Measurements from ENCODE around the gene UBASH3B. TPM values are rescaled to one million over a fixed set of nuclear protein-coding genes. Genes with fewer than 3 reads are reported as not detected.

Gene UBASH3B
- total and polyA plus RNA-seq, 2 donors (not counting 1 experiment from before 2014, with no cell fraction given), result 13.1 to 44.4 TPM

- TF ChIP-seq EZH2 (IDR thresholded peaks at IDR 0.05; ENCODE audit: low read length, missing control alignments) (no peak), CTCF (conservative IDR thresholded peaks at IDR 0.05 in 1 of 2, IDR thresholded peaks at IDR 0.05 in 1 of 2; ENCODE audit: low read depth in 1 of 2, low read length in 2 of 2) (no peak)
- Histone ChIP-seq H3K9me3 (ENCODE audit: control insufficient read depth, insufficient read depth, low read depth, low read length) (no peaks in the 10 kb centered on the region), H2AFZ (ENCODE audit: low read length) (no peak overlapping the region), H3K4me3 (replicated peaks in 1 of 4; ENCODE audit: control extremely low read depth in 1 of 4, insufficient read depth in 1 of 4, low read depth in 3 of 4, low read length in 4 of 4) (no peak overlapping the region), H3K36me3 (ENCODE audit: control insufficient read depth, insufficient read depth, low read length) (no peaks in the 10 kb centered on the region), H3K4me2 (ENCODE audit: extremely low read depth, insufficient read depth, low read length) (no peak overlapping the region), H3K27me3 (ENCODE audit: control insufficient read depth, insufficient read depth, low read length) (no peaks in the 10 kb centered on the region), H3K27ac (ENCODE audit: insufficient read depth, low read length) (no peak overlapping the region), H4K20me1 (ENCODE audit: control insufficient read depth, extremely low read depth, insufficient read depth, low read length) (no peaks in the 10 kb centered on the region), H3K79me2 (ENCODE audit: control insufficient read depth, insufficient read depth, low read length) (peaks cover 36% of the 10 kb centered on the region), H3K9ac (ENCODE audit: insufficient read depth, low read length) (no peak overlapping the region), H3K4me1 (ENCODE audit: control insufficient read depth, extremely low read depth, insufficient read depth, low read length) (peaks cover 17% of the 10 kb centered on the region)
- no peak for DNase-seq (ENCODE audit: low read depth in 2 of 2)
These were observed 23.9 kb downstream of the UBASH3B start for GRCh38 chr11:122679466-122679865.

GRCh38 chr11:122681070-122681469 is 25.5 kb downstream of the UBASH3B start:
- Histone ChIP-seq H4K20me1 (ENCODE audit: control insufficient read depth, extremely low read depth, insufficient read depth, low read length) (no peaks in the 10 kb centered on the region), H2AFZ (ENCODE audit: low read length) (no peak overlapping the region), H3K9me3 (ENCODE audit: control insufficient read depth, insufficient read depth, low read depth, low read length) (no peaks in the 10 kb centered on the region), H3K4me2 (ENCODE audit: extremely low read depth, insufficient read depth, low read length) (no peak overlapping the region), H3K4me1 (ENCODE audit: control insufficient read depth, extremely low read depth, insufficient read depth, low read length) (peaks cover 5% of the 10 kb centered on the region), H3K9ac (ENCODE audit: insufficient read depth, low read length) (no peak overlapping the region), H3K27me3 (ENCODE audit: control insufficient read depth, insufficient read depth, low read length) (no peaks in the 10 kb centered on the region), H3K36me3 (ENCODE audit: control insufficient read depth, insufficient read depth, low read length) (no peaks in the 10 kb centered on the region), H3K4me3 (replicated peaks in 1 of 4; ENCODE audit: control extremely low read depth in 1 of 4, insufficient read depth in 1 of 4, low read depth in 3 of 4, low read length in 4 of 4) (no peak overlapping the region), H3K79me2 (ENCODE audit: control insufficient read depth, insufficient read depth, low read length) (peaks cover 31% of the 10 kb centered on the region), H3K27ac (ENCODE audit: insufficient read depth, low read length) (no peak overlapping the region)
- TF ChIP-seq CTCF (conservative IDR thresholded peaks at IDR 0.05 in 1 of 2, IDR thresholded peaks at IDR 0.05 in 1 of 2; ENCODE audit: low read depth in 1 of 2, low read length in 2 of 2), result no peak
- no peak for TF ChIP-seq EZH2 (IDR thresholded peaks at IDR 0.05; ENCODE audit: low read length, missing control alignments)
- peak; percentile 39 to 45 for DNase-seq (ENCODE audit: low read depth in 2 of 2)

- no peak overlapping the region for H3K9ac ChIP-seq (ENCODE audit: insufficient read depth, low read length)
- H3K27ac ChIP-seq (ENCODE audit: insufficient read depth, low read length), result no peak overlapping the region
- no peak overlapping the region for H2AFZ ChIP-seq (ENCODE audit: low read length)
- no peak overlapping the region for H3K4me3 ChIP-seq (replicated peaks in 1 of 4; ENCODE audit: control extremely low read depth in 1 of 4, insufficient read depth in 1 of 4, low read depth in 3 of 4, low read length in 4 of 4)
- TF ChIP-seq CTCF (conservative IDR thresholded peaks at IDR 0.05 in 1 of 2, IDR thresholded peaks at IDR 0.05 in 1 of 2; ENCODE audit: low read depth in 1 of 2, low read length in 2 of 2) (no peak), EZH2 (IDR thresholded peaks at IDR 0.05; ENCODE audit: low read length, missing control alignments) (no peak)
- H3K4me2 ChIP-seq (ENCODE audit: extremely low read depth, insufficient read depth, low read length), result no peak overlapping the region
- H3K27me3 ChIP-seq (ENCODE audit: control insufficient read depth, insufficient read depth, low read length), result no peaks in the 10 kb centered on the region
- peaks cover 5% of the 10 kb centered on the region for H3K4me1 ChIP-seq (ENCODE audit: control insufficient read depth, extremely low read depth, insufficient read depth, low read length)
- no peaks in the 10 kb centered on the region for H3K9me3 ChIP-seq (ENCODE audit: control insufficient read depth, insufficient read depth, low read depth, low read length)
- no peaks in the 10 kb centered on the region for H3K36me3 ChIP-seq (ENCODE audit: control insufficient read depth, insufficient read depth, low read length)
- DNase-seq (ENCODE audit: low read depth in 2 of 2), result peak in 1 of 2 donors; percentile 27
- H3K79me2 ChIP-seq (ENCODE audit: control insufficient read depth, insufficient read depth, low read length), result peaks cover 29% of the 10 kb centered on the region
- no peaks in the 10 kb centered on the region for H4K20me1 ChIP-seq (ENCODE audit: control insufficient read depth, extremely low read depth, insufficient read depth, low read length)
These were observed 26.2 kb downstream of the UBASH3B start for GRCh38 chr11:122681735-122682134.

Measured in fibroblast of lung (primary cell).